OCI-LY7 (cell line): ENCODE results near the gene IRF8.

Experiments used
- EZH2phosphoT487 ChIP-seq: fragments of 200-600 bp; sonication (generic); IDR thresholded peaks from 2 replicates; pipeline ENCODE4 v1.6.1; 2018; ENCODE audit warnings: low read depth, borderline replicate concordance, mild to moderate bottlenecking, mixed run types, antibody characterized with exemption, low read length, moderate library complexity, mixed read lengths
- TF ChIP-seq, protein P1 (sequence below): fragments of 200-600 bp; sonication (generic); conservative IDR thresholded peaks from 2 replicates; pipeline ENCODE4 v1.5.1; 2014; ENCODE audit warnings: mild to moderate bottlenecking, antibody characterized with exemption, low read length, moderate library complexity, mixed read lengths

DNA sequence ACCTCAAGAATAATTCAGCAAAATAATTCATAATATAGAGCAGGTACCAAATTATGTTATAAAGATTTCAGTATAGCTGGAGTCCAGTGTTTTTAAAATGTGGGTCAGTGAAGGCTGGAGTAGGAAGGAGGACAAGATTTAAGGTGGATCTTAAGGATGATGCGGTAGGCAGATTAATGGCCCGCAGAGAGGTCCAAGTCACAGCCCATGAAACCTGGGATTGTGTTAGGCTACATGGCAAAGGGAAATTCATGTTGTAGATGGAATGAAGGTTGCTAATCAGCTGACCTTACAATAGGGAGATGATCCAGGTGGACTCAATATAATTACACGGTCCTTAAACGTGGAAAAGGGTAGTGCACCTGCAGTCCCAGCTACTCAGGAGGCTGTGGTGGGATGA, 6.2 kb upstream of the IRF8 start:
- TF ChIP-seq, protein P1, sequence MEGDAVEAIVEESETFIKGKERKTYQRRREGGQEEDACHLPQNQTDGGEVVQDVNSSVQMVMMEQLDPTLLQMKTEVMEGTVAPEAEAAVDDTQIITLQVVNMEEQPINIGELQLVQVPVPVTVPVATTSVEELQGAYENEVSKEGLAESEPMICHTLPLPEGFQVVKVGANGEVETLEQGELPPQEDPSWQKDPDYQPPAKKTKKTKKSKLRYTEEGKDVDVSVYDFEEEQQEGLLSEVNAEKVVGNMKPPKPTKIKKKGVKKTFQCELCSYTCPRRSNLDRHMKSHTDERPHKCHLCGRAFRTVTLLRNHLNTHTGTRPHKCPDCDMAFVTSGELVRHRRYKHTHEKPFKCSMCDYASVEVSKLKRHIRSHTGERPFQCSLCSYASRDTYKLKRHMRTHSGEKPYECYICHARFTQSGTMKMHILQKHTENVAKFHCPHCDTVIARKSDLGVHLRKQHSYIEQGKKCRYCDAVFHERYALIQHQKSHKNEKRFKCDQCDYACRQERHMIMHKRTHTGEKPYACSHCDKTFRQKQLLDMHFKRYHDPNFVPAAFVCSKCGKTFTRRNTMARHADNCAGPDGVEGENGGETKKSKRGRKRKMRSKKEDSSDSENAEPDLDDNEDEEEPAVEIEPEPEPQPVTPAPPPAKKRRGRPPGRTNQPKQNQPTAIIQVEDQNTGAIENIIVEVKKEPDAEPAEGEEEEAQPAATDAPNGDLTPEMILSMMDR, result no peak
- TF ChIP-seq EZH2phosphoT487, result no peak
